Gastroesophageal sphincter (tissue), 3 donors: ENCODE data around the gene SLC27A1.

Source experiments
- CTCF ChIP-seq, 4 experiments: fragments of 200-600 bp in 2 of 4; fragments of 450-650 bp in 2 of 4; sonication (generic) in 1 of 4; IDR thresholded peaks; one replicate each; pipeline ENCODE4 v1.5.1; 2017 to 2019; ENCODE audit warnings: antibody characterized with exemption in 4 of 4, mild to moderate bottlenecking in 2 of 4, moderate library complexity in 2 of 4
- EP300 ChIP-seq: sonication (generic); formaldehyde crosslinking; IDR thresholded peaks from one replicate; pipeline ENCODE4 v1.6.1; 2017; ENCODE audit warnings: antibody characterized with exemption, mild to moderate bottlenecking
- POLR2A ChIP-seq, 2 donors: fragments of 450-650 bp; IDR thresholded peaks; one replicate each; pipeline ENCODE4 v1.6.1; 2017; ENCODE audit warnings: antibody characterized with exemption in 2 of 2, mild to moderate bottlenecking in 2 of 2, moderate library complexity in 1 of 2
- POLR2AphosphoS5 ChIP-seq: sonication (generic); formaldehyde crosslinking; IDR thresholded peaks from one replicate; pipeline ENCODE4 v1.6.1; 2017; ENCODE audit warnings: antibody characterized with exemption

- TF ChIP-seq POLR2A (IDR thresholded peaks at IDR 0.05): no peak
- no peak for TF ChIP-seq POLR2AphosphoS5
- TF ChIP-seq CTCF (IDR thresholded peaks at IDR 0.05): no peak
- no peak for TF ChIP-seq EP300
Measured at GRCh38 chr19:17445526-17446165, 24.7 kb upstream of the SLC27A1 start.
